Adipocyte (in vitro differentiated cells): ENCODE results near the gene ZNF12.

Experiments
- DNase-seq: peaks from one replicate; pipeline ENCODE4 v3.0.0-alpha.2; 2015; ENCODE audit warnings: low read depth
- H3K27me3 ChIP-seq: replicated peaks from 2 replicates; pipeline ENCODE4 v1.7.0; 2013; ENCODE audit warnings: mild to moderate bottlenecking, low read length, moderate library complexity; ENCODE audit not compliant: control insufficient read depth, insufficient read depth
- H3K36me3 ChIP-seq: 2 replicates; pipeline ENCODE4 v1.7.0; 2013; ENCODE audit warnings: low read length, mild to moderate bottlenecking, moderate library complexity; ENCODE audit not compliant: control insufficient read depth, insufficient read depth, severe bottlenecking
- H3K4me1 ChIP-seq: 2 replicates; pipeline ENCODE4 v1.7.0; 2013; ENCODE audit warnings: mild to moderate bottlenecking, low read length, moderate library complexity; ENCODE audit not compliant: control insufficient read depth, insufficient read depth
- H3K4me3 ChIP-seq: 2 replicates; pipeline ENCODE4 v1.7.0; 2013; ENCODE audit warnings: mild to moderate bottlenecking, low read length, moderate library complexity
- H3K9ac ChIP-seq: 2 replicates; pipeline ENCODE4 v1.7.0; 2013; ENCODE audit warnings: mild to moderate bottlenecking, low read length, moderate library complexity
- H3K9me3 ChIP-seq: 2 replicates; pipeline ENCODE4 v1.7.0; 2013; ENCODE audit warnings: mild to moderate bottlenecking, low read length, moderate library complexity; ENCODE audit not compliant: control insufficient read depth

ZNF12 gene

GRCh38 chr7:6651851-6652445, 54.8 kb downstream of the ZNF12 start:
- no peak overlapping the region for H3K9ac ChIP-seq
- DNase-seq, result no peak
- H3K36me3 ChIP-seq, result peaks cover 29% of the 10 kb centered on the region
- H3K4me1 ChIP-seq, result no peaks in the 10 kb centered on the region
- H3K27me3 ChIP-seq, result no peaks in the 10 kb centered on the region
- H3K9me3 ChIP-seq, result no peaks in the 10 kb centered on the region
- H3K4me3 ChIP-seq, result no peak overlapping the region

GRCh38 chr7:6650521-6651011, 56.2 kb downstream of the ZNF12 start:
- Histone ChIP-seq H3K9me3 (no peaks in the 10 kb centered on the region), H3K27me3 (no peaks in the 10 kb centered on the region), H3K36me3 (peaks cover 38% of the 10 kb centered on the region), H3K4me1 (no peaks in the 10 kb centered on the region), H3K4me3 (no peak overlapping the region), H3K9ac (no peak overlapping the region)
- DNase-seq, result no peak

GRCh38 chr7:6650086-6650485, 56.7 kb downstream of the ZNF12 start:
- H3K4me3 ChIP-seq, result no peak overlapping the region
- no peak overlapping the region for H3K9ac ChIP-seq
- H3K27me3 ChIP-seq, result no peaks in the 10 kb centered on the region
- H3K36me3 ChIP-seq, result peaks cover 39% of the 10 kb centered on the region
- DNase-seq, result no peak
- no peaks in the 10 kb centered on the region for H3K9me3 ChIP-seq
- no peaks in the 10 kb centered on the region for H3K4me1 ChIP-seq

- Histone ChIP-seq H3K4me1 (no peaks in the 10 kb centered on the region), H3K9ac (no peak overlapping the region), H3K9me3 (no peaks in the 10 kb centered on the region), H3K36me3 (peaks cover 39% of the 10 kb centered on the region), H3K4me3 (no peak overlapping the region), H3K27me3 (no peaks in the 10 kb centered on the region)
- no peak for DNase-seq
Observed at GRCh38 chr7:6649241-6649961, 57.3 kb downstream of the ZNF12 start.

GRCh38 chr7:6648815-6649104, 58.0 kb downstream of the ZNF12 start:
- Histone ChIP-seq H3K9me3 (no peaks in the 10 kb centered on the region), H3K4me1 (no peaks in the 10 kb centered on the region), H3K9ac (no peak overlapping the region), H3K4me3 (no peak overlapping the region), H3K36me3 (peaks cover 45% of the 10 kb centered on the region), H3K27me3 (no peaks in the 10 kb centered on the region)
- DNase-seq, result no peak

- DNase-seq, result no peak
- no peak overlapping the region for H3K9ac ChIP-seq
- H3K4me1 ChIP-seq, result no peaks in the 10 kb centered on the region
- H3K4me3 ChIP-seq, result no peak overlapping the region
- H3K27me3 ChIP-seq, result no peaks in the 10 kb centered on the region
- peaks cover 51% of the 10 kb centered on the region for H3K36me3 ChIP-seq
- no peaks in the 10 kb centered on the region for H3K9me3 ChIP-seq
Observed at GRCh38 chr7:6648066-6648814, 58.5 kb downstream of the ZNF12 start.

- no peak overlapping the region for H3K4me3 ChIP-seq
- peaks cover 54% of the 10 kb centered on the region for H3K36me3 ChIP-seq
- H3K9me3 ChIP-seq, result no peaks in the 10 kb centered on the region
- no peak overlapping the region for H3K9ac ChIP-seq
- DNase-seq, result no peak
- H3K4me1 ChIP-seq, result no peaks in the 10 kb centered on the region
- H3K27me3 ChIP-seq, result no peaks in the 10 kb centered on the region
Observed at GRCh38 chr7:6647541-6647940, 59.2 kb downstream of the ZNF12 start.

GRCh38 chr7:6647080-6647479, 59.7 kb downstream of the ZNF12 start:
- Histone ChIP-seq H3K9me3 (no peaks in the 10 kb centered on the region), H3K4me1 (no peaks in the 10 kb centered on the region), H3K36me3 (peaks cover 54% of the 10 kb centered on the region), H3K9ac (no peak overlapping the region), H3K4me3 (no peak overlapping the region), H3K27me3 (no peaks in the 10 kb centered on the region)
- no peak for DNase-seq

GRCh38 chr7:6646465-6646864, 60.3 kb downstream of the ZNF12 start:
- Histone ChIP-seq H3K36me3 (peaks cover 57% of the 10 kb centered on the region), H3K9ac (no peak overlapping the region), H3K4me3 (no peak overlapping the region), H3K27me3 (no peaks in the 10 kb centered on the region), H3K4me1 (no peaks in the 10 kb centered on the region), H3K9me3 (no peaks in the 10 kb centered on the region)
- no peak for DNase-seq

GRCh38 chr7:6644728-6645127, 62.0 kb downstream of the ZNF12 start:
- H3K4me1 ChIP-seq, result peaks cover 5% of the 10 kb centered on the region
- H3K36me3 ChIP-seq, result peaks cover 57% of the 10 kb centered on the region
- no peaks in the 10 kb centered on the region for H3K27me3 ChIP-seq
- DNase-seq, result no peak
- H3K4me3 ChIP-seq, result no peak overlapping the region
- H3K9me3 ChIP-seq, result no peaks in the 10 kb centered on the region
- no peak overlapping the region for H3K9ac ChIP-seq

GRCh38 chr7:6643915-6644625, 62.7 kb downstream of the ZNF12 start:
- Histone ChIP-seq H3K4me1 (peaks cover 11% of the 10 kb centered on the region), H3K9me3 (no peaks in the 10 kb centered on the region), H3K4me3 (no peak overlapping the region), H3K9ac (no peak overlapping the region), H3K36me3 (peaks cover 54% of the 10 kb centered on the region), H3K27me3 (no peaks in the 10 kb centered on the region)
- DNase-seq, result no peak
